DND-41 (cell line): ENCODE measurements around the gene MINPP1.

Source experiments
- ATAC-seq: fragments of 200-7000 bp; cut with Tn5 transposase; 3 replicates; pipeline ENCODE4 v1.9.1; 2021; ENCODE audit warnings: low read depth; ENCODE audit not compliant: insufficient read depth
- DNase-seq: peaks from one replicate; pipeline ENCODE4 v3.0.0-alpha.2; 2020
- H2AFZ ChIP-seq: 2 replicates; pipeline ENCODE4 v1.6.0; 2012; ENCODE audit warnings: low read depth, low read length
- H3K27ac ChIP-seq: 2 replicates; pipeline ENCODE4 v1.5.1; 2012; ENCODE audit warnings: low read length, inconsistent platforms
- H3K27me3 ChIP-seq: fragments of 200-600 bp; sonication (generic); 2 replicates; pipeline ENCODE4 v1.6.0; 2012; ENCODE audit warnings: low read length, mild to moderate bottlenecking, inconsistent platforms; ENCODE audit not compliant: insufficient read depth, poor library complexity
- H3K36me3 ChIP-seq: 2 replicates; pipeline ENCODE4 v1.5.1; 2012; ENCODE audit warnings: low read length, inconsistent platforms; ENCODE audit not compliant: insufficient read depth
- H3K4me1 ChIP-seq: 2 replicates; pipeline ENCODE4 v1.5.1; 2012; ENCODE audit warnings: mild to moderate bottlenecking, low read length; ENCODE audit not compliant: insufficient read depth
- H3K4me2 ChIP-seq: 2 replicates; pipeline ENCODE4 v1.6.0; 2012; ENCODE audit warnings: mild to moderate bottlenecking, moderate library complexity, low read length, inconsistent platforms; ENCODE audit not compliant: insufficient read depth
- H3K4me3 ChIP-seq, 2 experiments: fragments of 200-600 bp in 1 of 2; shearing (Covaris generic) in 1 of 2; 2 replicates each; pipeline ENCODE4 v1.5.1; 2012 to 2016; ENCODE audit warnings: inconsistent platforms in 2 of 2, low read length in 2 of 2, mild to moderate bottlenecking in 2 of 2, low read depth in 1 of 2, moderate library complexity in 1 of 2
- H3K79me2 ChIP-seq: 2 replicates; pipeline ENCODE4 v1.6.0; 2012; ENCODE audit warnings: low read length, inconsistent platforms; ENCODE audit not compliant: insufficient read depth
- H3K9ac ChIP-seq: 2 replicates; pipeline ENCODE4 v1.6.0; 2012; ENCODE audit warnings: low read depth, mild to moderate bottlenecking, inconsistent platforms, low read length, moderate library complexity
- H3K9me3 ChIP-seq: 2 replicates; pipeline ENCODE4 v1.5.1; 2012; ENCODE audit warnings: low read length, moderate library complexity, mild to moderate bottlenecking, inconsistent platforms; ENCODE audit not compliant: insufficient read depth, severe bottlenecking
- H4K20me1 ChIP-seq: 2 replicates; pipeline ENCODE4 v1.6.0; 2012; ENCODE audit warnings: low read length; ENCODE audit not compliant: insufficient read depth
- CTCF ChIP-seq: IDR thresholded peaks from 2 replicates; pipeline ENCODE4 v1.5.1; 2012; ENCODE audit warnings: borderline replicate concordance, low read length, moderate library complexity, mild to moderate bottlenecking; ENCODE audit not compliant: poor library complexity, severe bottlenecking; ENCODE audit errors: extremely low read depth
- EZH2 ChIP-seq: IDR thresholded peaks from 3 replicates; pipeline ENCODE4 v1.6.1; 2012; ENCODE audit warnings: borderline replicate concordance, low read depth, mild to moderate bottlenecking, moderate library complexity, low read length, inconsistent platforms; ENCODE audit not compliant: severe bottlenecking

The MINPP1 gene

GRCh38 chr10:87552248-87552929, 47.7 kb downstream of the MINPP1 start:
- Histone ChIP-seq H3K79me2 (no peaks in the 10 kb centered on the region), H3K4me1 (no peaks in the 10 kb centered on the region), H3K4me2 (no peak overlapping the region), H4K20me1 (no peaks in the 10 kb centered on the region), H3K27ac (no peak overlapping the region), H3K9ac (no peak overlapping the region), H3K4me3 (no peak overlapping the region), H2AFZ (no peak overlapping the region), H3K27me3 (peaks cover 2% of the 10 kb centered on the region), H3K36me3 (no peaks in the 10 kb centered on the region), H3K9me3 (no peaks in the 10 kb centered on the region)
- TF ChIP-seq EZH2 (no peak), CTCF (no peak)
- no peak for DNase-seq
- ATAC-seq = no peak

GRCh38 chr10:87557409-87557808, 52.7 kb downstream of the MINPP1 start:
- Histone ChIP-seq H3K9ac (no peak overlapping the region), H3K4me1 (no peaks in the 10 kb centered on the region), H3K9me3 (no peaks in the 10 kb centered on the region)

GRCh38 chr10:87558333-87558732, 53.6 kb downstream of the MINPP1 start:
- no peak overlapping the region for H3K4me3 ChIP-seq
- ATAC-seq (no peak), DNase-seq (no peak)
- H3K36me3 ChIP-seq = no peaks in the 10 kb centered on the region
- H3K27me3 ChIP-seq = no peaks in the 10 kb centered on the region
- H3K9me3 ChIP-seq = no peaks in the 10 kb centered on the region
- H3K27ac ChIP-seq = no peak overlapping the region
- H3K4me1 ChIP-seq = no peaks in the 10 kb centered on the region
- no peak overlapping the region for H3K4me2 ChIP-seq
- TF ChIP-seq CTCF (no peak), EZH2 (no peak)
- no peaks in the 10 kb centered on the region for H4K20me1 ChIP-seq
- H2AFZ ChIP-seq = no peak overlapping the region
- no peaks in the 10 kb centered on the region for H3K79me2 ChIP-seq
- H3K9ac ChIP-seq = no peak overlapping the region

More at GRCh38 chr10:87557409-87557808, 52.7 kb downstream of the MINPP1 start:
- H3K27me3 ChIP-seq = no peaks in the 10 kb centered on the region
- no peak overlapping the region for H3K27ac ChIP-seq
- ATAC-seq (no peak), DNase-seq (no peak)
- H2AFZ ChIP-seq = no peak overlapping the region
- TF ChIP-seq CTCF (no peak), EZH2 (no peak)
- no peaks in the 10 kb centered on the region for H4K20me1 ChIP-seq
- no peaks in the 10 kb centered on the region for H3K36me3 ChIP-seq
- H3K79me2 ChIP-seq = no peaks in the 10 kb centered on the region
- H3K4me3 ChIP-seq = no peak overlapping the region
- no peak overlapping the region for H3K4me2 ChIP-seq
